Measurements from ENCODE around the gene IGFBP1. TPM values are rescaled to one million over a fixed set of nuclear protein-coding genes. Genes with fewer than 3 reads are reported as not detected.
A peak's percentile ranks its signal among the peaks of the same experiment; 100 is the strongest.
"Not testable (repeated sequence)": the region's sequence is repeated elsewhere in the genome, so short reads cannot be mapped to it uniquely, and the experiment has no call there.

The IGFBP1 gene
- not detected for total RNA-seq
- long read RNA-seq = 0 reads

GRCh38 chr7:45888185-45888992, at the start of gene IGFBP1:
TSS of gene IGFBP1 (plus strand) at chr7:45888488. CDS start at chr7:45888653, 165 bp downstream.
- no peak within 1 kb of the TSS for H3K4me3 ChIP-seq
- ATAC-seq = peak; percentile 20
- intact Hi-C loops (cut with DNase I) = no loop called here
- H3K27ac ChIP-seq = no peak within 1 kb of the TSS
- DNase-seq = no peak
- no peaks in the 10 kb centered on the region for H3K36me3 ChIP-seq
- H3K4me1 ChIP-seq = no peaks in the 10 kb centered on the region
- TF ChIP-seq CTCF (IDR thresholded peaks at IDR 0.05) = no peak
- H3K27me3 ChIP-seq = peaks cover 49% of the 10 kb centered on the region
- H3K9me3 ChIP-seq = no peaks in the 10 kb centered on the region

GRCh38 chr7:45838852-45839251, 49.4 kb upstream of the IGFBP1 start:
- H3K27ac ChIP-seq; DNase-seq; H3K4me1 ChIP-seq; H3K4me3 ChIP-seq; H3K9me3 ChIP-seq; ATAC-seq; H3K36me3 ChIP-seq; H3K27me3 ChIP-seq; intact Hi-C loops (cut with DNase I): not testable (repeated sequence)

GRCh38 chr7:45841926-45842717, 46.2 kb upstream of the IGFBP1 start:
- intact Hi-C loops (cut with DNase I); H3K4me3 ChIP-seq; H3K4me1 ChIP-seq; H3K9me3 ChIP-seq; DNase-seq; H3K36me3 ChIP-seq; H3K27me3 ChIP-seq; H3K27ac ChIP-seq; ATAC-seq: not testable (repeated sequence)

DNA sequence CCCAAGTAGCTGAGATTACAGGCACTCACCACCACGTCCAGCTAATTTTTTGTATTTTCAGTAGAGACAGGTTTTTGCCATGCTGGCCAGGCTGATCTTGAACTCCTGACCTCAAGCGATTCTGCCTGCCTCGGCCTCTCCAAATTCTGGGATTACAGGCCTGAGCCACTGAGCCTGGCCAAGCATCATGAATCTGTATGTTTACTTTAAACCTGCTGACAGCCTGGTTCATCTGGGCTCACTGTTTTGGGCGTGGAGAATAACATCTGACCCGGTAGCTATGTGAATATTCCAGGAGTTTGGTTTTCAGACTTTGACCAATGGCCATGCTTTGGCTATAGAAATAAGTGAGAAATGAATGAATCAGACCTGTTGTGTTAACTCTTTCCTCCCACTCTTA, 41.8 kb upstream of the IGFBP1 start:
- H3K4me1 ChIP-seq; H3K27me3 ChIP-seq; intact Hi-C loops (cut with DNase I); H3K27ac ChIP-seq; H3K4me3 ChIP-seq; H3K36me3 ChIP-seq; ATAC-seq; H3K9me3 ChIP-seq: not testable (repeated sequence)
- peak; percentile 19 for DNase-seq

GRCh38 chr7:45848734-45849133, 39.6 kb upstream of the IGFBP1 start:
- intact Hi-C loops (cut with DNase I); H3K27me3 ChIP-seq; H3K9me3 ChIP-seq; H3K4me3 ChIP-seq; H3K27ac ChIP-seq; H3K36me3 ChIP-seq; H3K4me1 ChIP-seq: not testable (repeated sequence)
- ATAC-seq (peak; percentile 26), DNase-seq (peak; percentile 37)

- DNase-seq = peak; percentile 42
- H3K4me3 ChIP-seq; H3K36me3 ChIP-seq; H3K9me3 ChIP-seq; H3K27me3 ChIP-seq; H3K27ac ChIP-seq; intact Hi-C loops (cut with DNase I); ATAC-seq; H3K4me1 ChIP-seq: not testable (repeated sequence)
Observed at GRCh38 chr7:45852984-45853383, 35.3 kb upstream of the IGFBP1 start.

DNA sequence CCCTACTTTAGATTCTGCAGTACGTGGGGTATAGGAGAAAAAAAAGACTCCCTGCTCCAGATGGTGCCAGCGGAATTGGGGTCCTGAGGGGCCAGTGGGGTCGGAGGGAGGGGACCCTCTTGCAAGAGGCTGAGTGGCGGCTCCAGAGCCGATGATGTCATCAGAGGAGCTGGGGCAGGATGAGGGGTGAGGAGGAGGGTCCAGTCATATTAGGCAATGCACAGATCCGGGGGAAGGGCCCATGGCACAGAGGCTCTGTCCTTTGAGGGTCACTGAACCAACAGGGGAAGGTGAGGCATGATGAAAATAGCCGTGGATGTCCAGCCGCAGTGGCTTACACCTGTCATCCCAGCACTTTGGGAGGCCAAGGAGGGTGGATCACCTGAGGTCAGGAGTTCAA, 34.8 kb upstream of the IGFBP1 start:
- H3K27me3 ChIP-seq; H3K9me3 ChIP-seq; ATAC-seq; H3K4me1 ChIP-seq; intact Hi-C loops (cut with DNase I); H3K36me3 ChIP-seq; H3K27ac ChIP-seq; H3K4me3 ChIP-seq: not testable (repeated sequence)
- peak; percentile 27 for DNase-seq

- H3K27me3 ChIP-seq; intact Hi-C loops (cut with DNase I): not testable (repeated sequence)
Observed at GRCh38 chr7:45855680-45856079, 32.6 kb upstream of the IGFBP1 start.

DNA sequence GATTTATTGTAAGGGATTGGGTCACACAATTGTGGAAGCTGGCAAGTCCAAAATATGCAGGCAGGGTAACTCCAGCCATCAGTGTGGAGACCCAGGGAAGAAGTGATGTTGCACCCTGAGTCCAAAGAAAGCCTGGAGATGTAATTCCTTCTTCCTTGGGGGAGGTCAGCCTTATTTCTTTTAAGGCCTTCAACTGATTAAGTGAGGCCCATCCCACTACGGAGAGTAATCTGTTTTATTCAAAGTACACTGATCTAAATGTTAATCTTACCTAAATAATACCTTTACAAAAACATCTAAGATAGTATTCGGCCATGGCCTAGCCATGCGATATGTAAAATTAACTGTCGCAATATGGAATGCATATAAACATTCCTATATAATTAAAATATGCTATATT, 31.4 kb upstream of the IGFBP1 start:
- H3K9me3 ChIP-seq; DNase-seq; H3K27me3 ChIP-seq; ATAC-seq; H3K4me1 ChIP-seq; H3K4me3 ChIP-seq; H3K36me3 ChIP-seq; intact Hi-C loops (cut with DNase I); H3K27ac ChIP-seq: not testable (repeated sequence)

More at GRCh38 chr7:45855680-45856079, 32.6 kb upstream of the IGFBP1 start:
- H3K27ac ChIP-seq, DNase-seq, ATAC-seq, H3K36me3 ChIP-seq, H3K9me3 ChIP-seq, H3K4me1 ChIP-seq, H3K4me3 ChIP-seq: not testable (repeated sequence)
